ENCODE data around the gene NDOR1.

NDOR1 gene

DNA sequence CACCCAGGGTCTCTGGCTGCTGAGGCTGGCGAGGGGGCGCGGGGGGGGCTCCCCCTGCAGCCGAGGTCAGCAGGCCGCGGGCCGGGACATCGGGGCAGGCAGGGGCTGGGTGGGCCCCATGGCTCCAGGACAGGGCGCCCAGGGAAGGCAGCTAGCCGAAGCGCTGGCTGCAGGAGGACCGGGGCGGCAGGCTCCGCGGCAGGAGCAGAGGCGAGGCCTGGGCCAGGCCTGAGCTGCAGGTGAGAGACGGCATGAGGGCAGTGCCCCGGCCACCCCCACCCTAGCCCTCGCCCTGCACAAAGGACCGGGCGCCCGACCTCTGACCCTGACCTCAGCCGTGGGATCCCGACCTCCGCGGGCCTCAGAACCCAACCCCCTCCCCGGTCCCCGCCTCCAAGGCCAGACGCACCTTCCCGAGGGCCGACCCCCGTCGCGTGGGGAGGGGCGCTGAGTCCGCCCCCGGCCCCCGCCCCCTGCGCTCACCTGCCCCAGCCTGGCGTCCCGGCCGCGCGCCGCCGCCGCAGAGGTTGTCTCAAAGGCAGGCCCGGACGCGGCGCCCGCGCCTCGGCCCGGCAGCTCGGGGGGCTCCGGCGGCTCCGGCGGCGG is 16.1 kb downstream of the NDOR1 start:
- DNase-seq = no peak

DNA sequence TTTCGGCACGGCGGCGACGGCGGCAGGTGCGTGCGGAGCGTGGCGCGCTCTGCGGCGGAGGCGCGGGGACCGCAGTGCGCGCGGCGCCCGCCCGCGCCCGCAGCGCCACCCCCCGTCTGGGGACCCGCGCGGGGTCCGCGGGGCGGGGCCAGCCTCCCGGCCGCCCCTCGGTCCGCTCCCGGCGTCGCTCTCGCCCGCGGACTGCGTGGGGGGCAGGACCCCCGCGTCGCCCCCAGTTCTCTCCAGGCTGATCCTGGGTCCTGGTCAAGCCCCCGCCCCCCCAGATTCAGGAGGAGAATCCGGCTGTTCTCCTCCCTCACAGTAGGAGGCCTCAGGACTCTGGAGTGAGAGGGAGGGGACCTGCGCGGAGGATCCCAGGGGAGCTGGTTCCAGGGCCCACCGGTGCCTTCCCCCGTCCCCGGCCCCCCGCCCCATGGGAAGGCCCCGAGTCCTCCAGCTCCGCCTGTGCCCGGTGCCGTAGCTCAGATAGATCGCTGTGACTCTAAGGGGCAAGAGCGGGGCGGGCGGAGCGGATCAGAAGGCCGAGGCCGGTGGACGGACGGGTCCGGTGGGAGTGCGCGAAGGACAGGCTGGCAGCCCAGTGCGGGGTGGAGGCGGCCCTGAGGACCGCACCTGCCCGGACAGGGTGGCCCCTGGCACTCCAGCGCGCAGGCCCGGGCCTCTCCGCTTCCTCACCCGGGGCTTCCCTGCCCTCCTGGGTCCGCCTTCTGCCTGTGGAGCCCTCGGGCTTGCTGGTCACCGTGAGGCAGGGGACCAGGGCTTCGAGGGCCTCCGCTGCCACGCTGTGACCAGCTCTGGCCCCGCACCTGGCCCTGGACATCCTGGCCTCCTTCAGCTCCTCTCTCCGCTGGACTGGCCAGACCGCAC is 16.9 kb downstream of the NDOR1 start, which contains the start of gene RNF208:
TSS of gene RNF208 (minus strand) at position 51 of the 888 bp plus-strand sequence. CDS start 1,028 bp downstream, outside the sequence.
- no peak for DNase-seq

DNA sequence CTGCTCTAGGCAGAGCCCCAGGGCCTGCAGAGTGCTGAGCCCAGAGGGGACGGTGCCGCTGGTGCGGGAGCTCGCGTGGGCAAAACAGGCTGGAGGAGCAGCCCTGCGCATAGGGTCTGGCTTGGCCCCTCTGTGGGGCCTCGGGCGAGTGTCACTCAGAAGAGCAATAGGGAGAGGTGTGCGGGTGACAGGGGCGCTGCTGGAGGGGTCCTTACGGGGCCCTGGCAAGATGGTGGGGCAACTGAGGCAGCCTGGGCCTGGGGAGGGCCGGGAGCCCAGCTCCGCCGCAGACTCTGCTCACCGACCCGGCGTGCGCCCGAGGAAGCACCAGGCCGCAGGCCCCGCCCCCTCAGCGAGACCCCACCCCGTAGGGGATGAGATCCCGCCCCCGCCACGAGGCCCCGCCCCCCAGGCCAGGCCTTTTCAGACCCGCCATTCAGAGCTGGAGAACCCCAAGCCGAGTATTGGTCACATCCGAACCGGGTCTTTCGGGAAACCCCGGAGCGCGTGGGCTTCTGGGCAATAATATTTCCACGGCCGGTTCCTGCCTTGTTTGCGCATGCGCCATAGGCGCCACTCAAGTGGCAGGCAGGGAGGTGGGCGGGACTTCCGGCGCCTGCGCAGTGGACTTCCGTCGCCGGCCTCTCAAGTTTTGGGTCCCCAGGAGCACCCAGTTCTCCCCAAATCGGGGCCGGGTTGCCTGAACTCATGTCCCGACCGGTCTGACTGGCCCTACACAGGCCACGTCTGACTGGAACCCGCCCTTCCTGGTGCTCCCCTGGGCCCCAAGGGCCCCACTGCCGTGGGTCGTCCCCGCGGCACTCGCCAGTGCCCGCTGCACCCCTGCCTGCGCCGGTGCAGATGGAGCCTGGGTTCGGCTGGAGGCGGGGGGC is 17.8 kb downstream of the NDOR1 start:
- peak; percentile 99 for DNase-seq

DNA sequence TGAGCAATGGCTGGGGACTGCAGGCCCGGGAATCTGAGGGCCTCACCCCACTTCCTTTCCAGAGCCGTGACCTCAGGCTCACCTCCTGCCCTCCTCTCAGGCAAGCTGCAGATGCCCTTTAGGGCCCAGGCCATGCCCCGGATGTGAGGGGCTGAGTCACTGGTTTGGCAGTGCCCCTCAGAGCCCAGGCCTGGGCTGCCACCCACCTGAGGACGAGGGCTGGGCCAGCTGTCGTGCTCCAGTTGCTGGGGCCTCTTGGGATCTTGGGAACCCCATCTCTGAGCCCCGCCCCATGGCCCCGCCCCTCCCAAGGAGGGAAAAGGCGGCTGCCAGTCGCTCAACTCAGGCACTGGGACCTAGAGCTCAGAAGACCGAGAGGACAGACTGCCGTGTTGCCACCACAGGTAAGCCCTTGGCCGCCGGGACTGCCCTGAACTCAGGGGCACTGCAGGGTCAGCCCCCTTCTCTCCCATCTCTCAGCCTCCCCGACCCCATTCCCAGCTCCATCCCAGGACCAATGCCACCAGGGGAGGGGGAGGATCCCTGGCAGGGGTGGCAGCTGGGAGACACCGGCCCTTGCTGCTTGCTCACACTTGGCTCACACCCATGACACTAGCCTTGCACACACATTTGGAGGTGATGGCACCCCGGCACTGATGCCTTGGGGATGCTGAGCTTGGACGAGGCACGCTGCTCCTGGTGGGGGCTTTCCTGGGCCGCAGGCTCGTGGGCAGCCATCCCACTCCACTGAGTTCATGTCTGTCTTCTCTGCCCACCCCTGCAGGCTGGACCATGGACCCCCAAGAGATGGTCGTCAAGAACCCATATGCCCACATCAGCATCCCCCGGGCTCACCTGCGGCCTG is 19.6 kb downstream of the NDOR1 start, which contains the start of gene CYSRT1:
TSS of gene CYSRT1 (plus strand) at position 345 of the 865 bp plus-strand sequence. CDS start at position 793, 448 bp downstream.
- DNase-seq = no peak

DNA sequence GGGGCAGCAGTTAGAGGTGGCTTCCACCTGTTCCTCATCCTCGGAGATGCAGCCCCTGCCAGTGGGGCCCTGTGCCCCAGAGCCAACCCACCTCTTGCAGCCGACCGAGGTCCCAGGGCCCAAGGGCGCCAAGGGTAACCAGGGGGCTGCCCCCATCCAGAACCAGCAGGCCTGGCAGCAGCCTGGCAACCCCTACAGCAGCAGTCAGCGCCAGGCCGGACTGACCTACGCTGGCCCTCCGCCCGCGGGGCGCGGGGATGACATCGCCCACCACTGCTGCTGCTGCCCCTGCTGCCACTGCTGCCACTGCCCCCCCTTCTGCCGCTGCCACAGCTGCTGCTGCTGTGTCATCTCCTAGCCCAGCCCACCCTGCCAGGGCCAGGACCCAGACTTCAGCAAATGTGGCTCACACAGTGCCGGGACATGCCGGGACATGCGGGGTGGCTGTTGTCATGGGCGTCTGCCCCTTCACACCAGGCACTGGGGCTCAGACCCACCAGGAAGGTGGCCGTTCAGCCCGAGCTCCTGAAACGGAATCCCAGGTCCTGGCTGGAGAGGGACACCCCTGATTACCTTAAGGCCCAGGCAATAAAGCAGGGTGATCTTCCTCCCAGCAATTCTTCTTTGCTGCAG is 20.3 kb downstream of the NDOR1 start:
- no peak for DNase-seq

DNA sequence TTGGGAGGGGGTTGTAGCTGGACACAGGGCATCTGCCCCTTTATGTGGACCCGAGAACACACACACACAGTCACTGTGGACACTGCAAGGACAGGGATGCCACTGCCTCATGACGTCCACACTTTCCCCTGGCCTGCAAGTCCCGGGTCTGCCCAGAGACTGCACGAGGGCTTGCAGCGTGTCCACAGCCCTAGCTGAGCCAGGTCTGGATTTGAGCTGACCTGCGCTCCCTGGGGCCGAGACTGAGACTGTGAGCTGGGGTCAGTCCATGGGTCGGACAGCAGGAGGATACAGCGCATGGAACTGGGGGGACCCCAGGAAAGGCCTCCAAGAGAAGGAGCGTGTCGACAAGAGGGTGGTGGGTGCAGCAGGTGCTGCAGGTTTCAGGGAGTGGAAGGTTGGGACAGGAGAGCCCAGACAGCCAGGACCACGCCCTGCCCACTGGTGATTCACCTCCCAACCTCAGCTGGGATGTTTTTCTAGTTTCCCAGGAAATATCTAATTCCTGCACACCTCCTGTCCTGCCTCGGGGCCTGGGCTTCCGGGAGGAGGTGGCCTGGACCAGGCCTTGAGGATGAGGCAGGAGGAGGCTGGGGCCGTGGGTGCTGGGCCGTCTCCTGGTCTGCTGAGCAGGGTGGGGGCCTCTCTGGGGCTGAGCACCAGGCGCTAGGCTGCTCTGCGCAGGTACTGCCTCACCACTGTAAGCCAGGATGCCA is 21.0 kb downstream of the NDOR1 start:
- no peak for DNase-seq

DNA sequence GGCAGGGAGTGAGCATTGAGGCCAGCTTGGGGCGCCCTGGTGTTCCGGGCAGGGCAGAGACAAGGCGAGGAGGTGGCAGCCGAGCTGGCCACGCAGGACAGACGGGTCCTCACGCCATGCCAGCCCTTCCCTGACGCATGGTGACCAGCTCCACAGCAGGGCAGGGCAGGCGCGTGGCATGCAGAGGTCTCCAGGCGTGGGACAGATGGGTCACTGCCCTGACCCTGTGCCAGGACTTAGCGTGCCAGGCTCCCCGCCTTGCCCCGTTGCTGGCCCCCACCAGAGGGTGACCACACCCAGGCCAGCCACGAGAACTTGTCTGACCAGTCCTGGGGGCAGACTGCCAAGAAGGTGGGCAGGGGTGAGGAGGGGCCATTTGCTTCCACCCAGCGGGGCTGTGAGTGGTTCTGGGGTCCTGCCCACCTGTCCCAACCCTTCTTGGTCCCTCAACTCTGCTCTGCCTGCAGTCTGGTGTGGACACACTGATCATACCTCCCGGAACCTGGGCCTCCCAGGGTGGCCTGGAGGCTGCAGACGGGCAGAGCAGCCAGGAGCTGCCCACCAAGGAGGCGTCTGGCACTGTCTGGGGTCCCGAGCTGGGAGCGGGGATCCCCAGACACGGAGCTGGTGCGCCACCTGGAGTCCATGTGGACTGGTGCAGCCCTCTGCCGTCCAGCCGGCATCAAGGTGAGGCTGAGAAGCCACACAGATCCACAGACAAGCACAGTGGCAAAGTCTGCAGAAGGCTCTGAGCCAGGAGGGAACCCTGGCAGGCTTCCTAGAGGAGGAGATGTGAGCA is 21.8 kb downstream of the NDOR1 start, which contains the start of gene RNF224:
TSS of gene RNF224 (plus strand) at position 449 of the 799 bp plus-strand sequence. CDS start 834 bp downstream, outside the sequence.
- peak; percentile 76 for DNase-seq

DNA sequence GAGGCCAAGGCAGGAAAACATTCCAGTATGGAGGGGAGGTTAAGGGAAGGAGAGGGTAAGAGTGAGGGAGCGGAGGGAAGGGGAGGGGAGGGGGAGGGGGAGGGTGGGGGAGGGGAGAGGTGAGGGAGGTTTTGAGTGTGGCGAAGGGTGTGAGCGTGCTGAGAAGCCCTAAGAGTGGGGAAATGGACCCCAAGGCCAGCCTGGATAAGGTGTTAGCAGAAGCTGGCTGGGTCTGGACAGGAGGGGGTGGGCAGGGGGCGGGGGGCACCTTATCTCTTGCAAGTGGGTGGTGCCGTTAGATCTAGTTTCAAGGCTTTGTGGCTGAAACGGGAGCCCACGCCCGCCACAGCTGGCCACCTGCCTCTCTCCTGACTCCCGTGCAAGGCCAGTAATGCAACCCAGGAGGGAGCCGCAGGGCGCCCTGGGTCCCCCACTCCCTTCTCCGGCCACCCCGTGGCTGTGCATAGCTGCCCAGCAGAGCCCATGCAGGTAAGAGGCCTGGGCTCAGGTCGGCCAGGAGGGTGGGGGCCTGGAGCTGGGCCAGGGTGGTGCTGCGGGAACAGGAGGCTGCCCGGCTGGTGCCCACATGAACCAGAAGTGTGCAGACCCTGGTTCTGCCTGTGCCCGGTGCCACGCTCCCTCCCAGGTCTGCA is 22.5 kb downstream of the NDOR1 start:
- no peak for DNase-seq

DNA sequence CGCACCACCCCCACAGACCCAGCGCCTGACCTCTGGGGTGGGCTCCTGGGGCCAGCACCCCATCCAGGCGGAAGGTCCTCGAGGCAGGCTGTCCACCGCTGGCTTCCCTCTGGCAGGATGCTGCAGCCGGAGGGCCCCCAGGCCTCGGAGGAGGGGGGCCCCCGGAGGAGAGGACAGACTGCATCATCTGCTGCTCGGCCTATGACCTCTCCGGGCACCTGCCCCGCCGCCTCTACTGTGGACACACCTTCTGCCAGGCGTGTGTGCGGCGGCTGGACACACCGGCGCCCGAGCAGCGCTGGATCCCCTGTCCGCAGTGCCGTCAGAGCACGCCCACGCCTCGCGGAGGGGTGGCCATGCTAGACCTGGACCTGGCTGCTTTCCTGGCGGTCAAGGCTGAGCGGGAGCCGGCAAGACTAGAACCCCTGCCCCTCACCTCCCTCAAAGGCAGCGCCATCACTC is 23.0 kb downstream of the NDOR1 start:
- DNase-seq = no peak

DNA sequence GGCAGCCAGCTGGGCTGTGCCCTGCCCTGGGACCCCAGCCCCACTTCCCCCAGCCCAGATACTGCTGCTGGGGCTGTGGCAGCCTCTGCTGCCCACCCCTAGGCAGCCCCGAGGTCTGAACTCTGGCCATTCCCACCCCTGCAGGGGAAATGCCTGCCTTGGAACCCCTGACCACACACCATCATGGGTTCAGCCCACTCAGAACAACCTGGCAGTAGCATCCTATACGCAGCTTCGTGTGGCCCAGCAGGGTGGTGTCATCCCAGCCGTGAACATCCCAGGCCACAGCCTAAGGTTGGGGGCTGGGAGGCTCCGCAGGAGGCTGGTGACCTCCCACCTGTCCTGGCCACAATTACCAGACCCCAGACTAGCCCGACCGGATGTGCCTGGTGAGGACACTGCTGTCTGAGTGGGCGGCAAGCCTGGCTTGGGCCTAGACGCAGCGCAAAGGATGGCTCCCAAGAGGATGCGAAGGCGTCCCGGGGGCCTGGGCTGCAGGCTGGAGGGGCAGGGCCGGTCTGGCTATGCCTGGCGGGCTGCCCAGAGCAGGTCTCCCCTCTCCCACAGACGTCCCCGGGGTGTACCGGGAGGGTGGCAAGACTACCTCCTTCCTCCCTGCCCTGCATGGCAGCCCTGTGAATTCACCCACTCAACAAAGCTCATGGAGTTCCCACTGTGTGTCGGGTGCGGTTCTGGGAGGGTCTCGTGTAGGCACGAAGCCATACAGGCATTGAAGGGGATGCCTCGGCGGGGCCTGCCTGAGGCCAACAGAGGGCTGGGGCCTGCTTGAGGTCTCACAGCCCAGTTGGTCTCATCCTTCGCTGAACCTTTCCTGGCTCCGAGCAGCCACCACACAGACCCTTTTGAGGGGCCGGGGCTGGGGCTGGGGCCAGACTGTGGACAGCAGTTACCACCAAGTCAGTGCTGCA is 23.7 kb downstream of the NDOR1 start:
- DNase-seq = no peak

DNA sequence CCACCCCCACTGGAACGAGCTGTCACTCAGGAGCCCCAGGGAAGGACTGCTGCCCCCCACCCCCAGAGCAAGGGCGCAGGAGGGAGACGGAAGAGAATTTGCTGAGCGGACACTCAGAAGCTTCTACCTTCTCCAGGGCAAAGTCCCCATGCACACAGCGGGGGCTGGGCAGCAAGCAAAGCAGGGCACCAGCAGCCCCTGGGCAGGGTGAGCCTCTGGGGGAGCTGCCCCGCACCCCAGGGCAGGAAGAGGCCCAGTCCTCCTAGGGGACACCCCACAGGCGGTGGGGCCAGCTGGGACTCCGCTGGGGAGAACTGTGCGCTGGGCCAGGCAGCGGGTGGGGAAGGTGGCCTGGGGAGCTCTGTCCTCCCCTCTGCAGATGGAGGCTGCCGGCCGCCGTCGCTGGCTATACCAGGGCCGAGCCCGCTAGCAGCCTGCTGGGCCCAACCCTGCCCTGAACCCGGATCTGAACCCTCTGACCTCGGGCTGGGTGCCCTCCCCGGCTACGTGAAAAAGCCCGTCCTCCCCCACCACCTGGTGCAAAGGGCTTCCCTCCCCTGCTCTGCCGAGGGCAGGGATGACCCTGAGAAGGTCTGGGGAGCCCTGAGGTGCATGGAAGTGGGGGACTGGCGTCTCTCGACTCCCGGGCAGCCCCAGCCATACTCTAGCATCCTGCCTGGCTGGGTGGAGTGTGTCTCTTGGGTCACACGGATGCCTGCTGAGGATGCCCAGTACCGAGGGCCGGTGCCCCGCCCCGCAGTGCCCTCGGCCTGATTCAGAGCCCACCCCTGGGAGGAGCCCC is 24.6 kb downstream of the NDOR1 start:
- no peak for DNase-seq

DNA sequence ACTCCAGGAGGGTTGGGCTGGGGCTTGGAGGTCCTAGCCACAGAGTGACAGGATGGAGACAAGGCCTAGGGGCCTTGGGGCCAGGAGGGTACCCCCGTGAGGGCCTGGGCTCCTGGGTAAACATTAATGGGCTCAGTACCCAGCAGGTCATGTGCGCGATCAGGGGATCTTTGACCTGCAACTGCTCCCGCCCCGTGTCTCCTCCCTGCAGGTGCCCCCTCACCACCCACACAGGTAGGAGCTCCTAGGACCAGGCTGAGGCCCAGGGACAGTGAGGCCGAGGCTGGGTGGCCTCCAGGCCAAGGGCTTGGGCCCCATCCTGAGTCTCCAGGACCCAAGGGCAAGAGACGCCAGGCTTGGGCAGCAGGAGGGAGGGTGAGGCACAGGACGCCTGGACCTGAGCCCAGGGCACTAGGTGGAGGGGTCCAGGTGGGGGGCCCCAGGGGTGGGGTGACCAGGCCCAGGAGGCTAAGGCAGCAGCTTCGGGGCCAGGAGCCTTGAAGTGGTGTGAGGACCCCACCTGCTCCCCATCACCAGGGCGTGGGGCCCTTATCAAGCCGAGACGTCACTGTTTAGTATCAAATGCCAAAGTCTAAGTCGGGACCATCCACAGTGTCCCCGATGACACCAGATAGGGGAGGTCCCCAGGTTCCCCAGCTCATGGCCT is 25.3 kb downstream of the NDOR1 start, which contains the start of gene SLC34A3:
TSS of gene SLC34A3 (plus strand) at position 197 of the 667 bp plus-strand sequence. CDS start 802 bp downstream, outside the sequence.
- no peak for DNase-seq

DNA sequence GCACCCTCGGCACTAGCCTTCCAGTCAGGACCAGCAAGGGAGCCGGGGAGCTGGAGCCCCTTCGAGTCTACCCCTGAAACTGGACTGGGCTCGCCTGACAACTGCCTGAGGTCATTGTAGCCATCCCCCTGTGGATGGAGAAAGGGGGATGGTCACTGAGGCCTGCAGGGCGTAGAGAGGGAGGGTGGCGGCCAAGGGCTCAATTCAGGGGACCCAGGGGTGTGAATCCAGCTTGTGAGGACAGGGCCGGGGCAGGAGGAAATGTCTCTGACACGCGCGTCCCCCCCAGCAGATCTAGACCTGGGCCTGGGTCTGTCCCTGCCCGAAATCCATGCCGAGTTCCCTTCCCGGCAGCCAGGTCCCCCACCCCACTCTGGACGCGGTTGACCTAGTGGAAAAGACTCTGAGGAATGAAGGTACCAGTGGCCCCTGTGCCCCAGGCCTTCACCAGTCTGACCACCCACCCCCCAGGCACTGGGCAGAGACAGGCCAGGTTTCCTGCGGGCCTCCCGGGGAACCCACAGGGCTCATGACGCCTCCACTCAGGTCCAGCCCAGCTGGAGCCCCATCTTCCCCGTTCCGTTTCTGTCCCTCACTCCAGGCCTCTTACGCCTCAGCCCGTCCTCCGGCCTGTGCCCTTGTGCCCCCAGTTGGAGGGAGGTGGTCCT is 26.0 kb downstream of the NDOR1 start:
- no peak for DNase-seq

DNA sequence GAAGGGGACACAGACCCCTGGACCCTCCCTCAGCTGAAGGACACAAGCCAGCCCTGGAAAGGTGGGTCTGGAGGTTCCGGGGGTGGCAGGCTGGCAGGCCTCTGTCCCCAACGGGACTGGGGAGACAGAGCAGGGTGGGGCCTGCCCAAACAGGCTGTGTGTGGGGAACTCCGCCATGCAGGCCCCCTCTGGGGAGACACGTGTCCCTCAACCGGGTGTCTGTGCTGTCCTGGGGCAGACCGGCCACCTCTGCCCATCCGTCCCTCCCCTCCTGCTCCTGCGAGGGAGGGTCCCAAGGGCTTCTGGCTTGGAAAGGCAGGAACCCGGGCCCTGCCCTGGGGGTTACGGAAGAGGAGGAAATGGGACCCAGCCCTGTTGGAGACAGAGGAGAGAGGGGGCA is 26.6 kb downstream of the NDOR1 start:
- no peak for DNase-seq

DNA sequence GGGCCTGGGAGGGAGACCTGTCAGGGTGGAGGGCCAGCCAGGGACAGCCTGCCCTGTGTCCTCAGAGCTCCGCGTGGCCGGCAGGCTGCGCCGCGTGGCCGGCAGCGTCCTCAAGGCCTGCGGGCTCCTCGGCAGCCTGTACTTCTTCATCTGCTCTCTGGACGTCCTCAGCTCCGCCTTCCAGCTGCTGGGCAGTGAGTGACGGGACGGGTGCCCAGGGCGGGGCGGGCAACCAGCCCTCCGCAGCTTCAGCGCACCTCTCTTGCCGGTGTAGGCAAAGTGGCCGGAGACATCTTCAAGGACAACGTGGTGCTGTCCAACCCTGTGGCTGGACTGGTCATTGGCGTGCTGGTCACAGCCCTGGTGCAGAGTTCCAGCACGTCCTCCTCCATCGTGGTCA is 27.0 kb downstream of the NDOR1 start:
- no peak for DNase-seq
